Neural crest cell (in vitro differentiated cells): ENCODE results near the gene ADIPOQ. TPM values are rescaled to one million over a fixed set of nuclear protein-coding genes. Genes with fewer than 3 reads are reported as not detected.
A peak's percentile ranks its signal among the peaks of the same experiment; 100 is the strongest.
"Not testable (repeated sequence)": the region's sequence is repeated elsewhere in the genome, so short reads cannot be mapped to it uniquely, and the experiment has no call there.

Experiments used
- DNase-seq: peaks from one replicate; pipeline ENCODE4 v3.0.0; 2021; ENCODE audit warnings: low read depth, mixed read lengths, low spot score
- H3K27ac Mint-ChIP-seq: one replicate; pipeline ENCODE4 v1.8.0; 2021; ENCODE audit warnings: mild to moderate bottlenecking, mixed read lengths; ENCODE audit not compliant: unreplicated experiment
- H3K27me3 Mint-ChIP-seq: 2 replicates; pipeline ENCODE4 v1.8.0; 2021; ENCODE audit warnings: low read depth, mild to moderate bottlenecking, mixed read lengths
- H3K36me3 Mint-ChIP-seq: 2 replicates; pipeline ENCODE4 v1.8.0; 2021; ENCODE audit warnings: low read depth, mild to moderate bottlenecking, mixed read lengths
- H3K4me1 Mint-ChIP-seq: 2 replicates; pipeline ENCODE4 v1.8.0; 2021; ENCODE audit warnings: mixed read lengths
- H3K4me3 Mint-ChIP-seq: one replicate; pipeline ENCODE4 v1.8.0; 2021; ENCODE audit warnings: mild to moderate bottlenecking, mixed read lengths
- H3K9me3 Mint-ChIP-seq: 2 replicates; pipeline ENCODE4 v1.8.0; 2021; ENCODE audit warnings: mixed read lengths
- CTCF ChIP-seq: fragments of 200-600 bp; sonication (generic); conservative IDR thresholded peaks from 2 replicates; pipeline ENCODE4 v1.5.0; 2021; ENCODE audit warnings: antibody characterized with exemption, mild to moderate bottlenecking
- total RNA-seq: library from RNA; stranded (reverse); gene quantifications from 2 replicates; pipeline ENCODE4 v1.2.1, GENCODE V29; 2021

Gene ADIPOQ
- total RNA-seq, 1 donor from 2014 or later = not detected

- no peak for DNase-seq
- H3K4me1 Mint-ChIP-seq = no peaks in the 10 kb centered on the region
- peaks cover 4% of the 10 kb centered on the region for H3K27me3 Mint-ChIP-seq
- H3K27ac Mint-ChIP-seq = no peak overlapping the region
- no peak for TF ChIP-seq CTCF
- H3K36me3 Mint-ChIP-seq = no peaks in the 10 kb centered on the region
- H3K9me3 Mint-ChIP-seq = peaks cover 2% of the 10 kb centered on the region
- H3K4me3 Mint-ChIP-seq = no peak overlapping the region
These were observed 58.7 kb downstream of the ADIPOQ start for GRCh38 chr3:186901135-186901734.

- no peak for TF ChIP-seq CTCF
- no peak for DNase-seq
- Mint-ChIP-seq H3K9me3 (peaks cover 2% of the 10 kb centered on the region), H3K4me3 (no peak overlapping the region), H3K4me1 (no peaks in the 10 kb centered on the region), H3K27ac (no peak overlapping the region), H3K27me3 (peaks cover 4% of the 10 kb centered on the region), H3K36me3 (no peaks in the 10 kb centered on the region)
These were observed 59.6 kb downstream of the ADIPOQ start for GRCh38 chr3:186902154-186902553.

GRCh38 chr3:186902713-186903112 is 60.2 kb downstream of the ADIPOQ start:
- Mint-ChIP-seq H3K4me1 (no peaks in the 10 kb centered on the region), H3K9me3 (peaks cover 2% of the 10 kb centered on the region), H3K27ac (no peak overlapping the region), H3K4me3 (no peak overlapping the region), H3K36me3 (no peaks in the 10 kb centered on the region), H3K27me3 (peaks cover 7% of the 10 kb centered on the region)
- DNase-seq = no peak
- no peak for TF ChIP-seq CTCF

- not testable (repeated sequence) for H3K27ac Mint-ChIP-seq, H3K4me1 Mint-ChIP-seq, H3K4me3 Mint-ChIP-seq, DNase-seq, H3K9me3 Mint-ChIP-seq, H3K36me3 Mint-ChIP-seq, H3K27me3 Mint-ChIP-seq
These were observed 61.2 kb downstream of the ADIPOQ start for GRCh38 chr3:186903676-186904075.

- H3K4me3 Mint-ChIP-seq, H3K27me3 Mint-ChIP-seq, DNase-seq, H3K9me3 Mint-ChIP-seq, H3K36me3 Mint-ChIP-seq, H3K4me1 Mint-ChIP-seq: not testable (repeated sequence)
- peak overlapping the region; percentile 45 for H3K27ac Mint-ChIP-seq
These were observed 64.6 kb downstream of the ADIPOQ start for GRCh38 chr3:186907075-186907474.

Other genes starting within 250 kb of the ADIPOQ start
- gene AHSG, start 229.7 kb upstream of the ADIPOQ start, total RNA-seq = 0.30 TPM in 1 of 2 replicates, not detected in the other
- gene FETUB, start 202.3 kb upstream of the ADIPOQ start, total RNA-seq = not detected in 2 replicates
- not detected in 2 replicates for gene HRG, start 176.7 kb upstream of the ADIPOQ start, total RNA-seq
- not detected in 2 replicates for gene KNG1, start 125.4 kb upstream of the ADIPOQ start, total RNA-seq
- gene EIF4A2, start 59.1 kb upstream of the ADIPOQ start, total RNA-seq = 364 and 369 TPM in 2 replicates
- 105 and 107 TPM in 2 replicates for gene RFC4, start 36.2 kb upstream of the ADIPOQ start, total RNA-seq
- 32.6 and 35.1 TPM in 2 replicates for gene ST6GAL1, start 87.8 kb downstream of the ADIPOQ start, total RNA-seq